ENCODE results near the gene RNF220. TPM values are rescaled to one million over a fixed set of nuclear protein-coding genes. Genes with fewer than 3 reads are reported as not detected.

RNF220 gene
- total RNA-seq, 1 experiment from 2014 or later = 66.6 TPM

- CTCF ChIA-PET = no interaction called here
- Histone ChIP-seq H3K27me3 (ENCODE audit: low read length) (0 out of 2 replicates have a peak, but pooled peaks cover 4% of the 10 kb centered on the region), H3K79me2 (ENCODE audit: low read length) (no peaks in the 10 kb centered on the region), H3K36me3 (ENCODE audit: low read depth, low read length) (no peaks in the 10 kb centered on the region), H2AFZ (ENCODE audit: low read length) (no peak overlapping the region), H4K20me1 (ENCODE audit: low read length) (no peaks in the 10 kb centered on the region), H3F3A (ENCODE audit: low read length, unreplicated experiment) (no peaks in the 10 kb centered on the region), H3K4me2 (ENCODE audit: low read length) (no peak overlapping the region), H3K4me1 (ENCODE audit: insufficient read depth, low read length) (no peaks in the 10 kb centered on the region), H3K4me3 (ENCODE audit: low read length) (no peak overlapping the region), H3K9ac (ENCODE audit: low read length) (no peak overlapping the region), H3K9me3 (ENCODE audit: low read length) (no peaks in the 10 kb centered on the region), H3K9me2 (replicated peaks; ENCODE audit: low read length) (no peaks in the 10 kb centered on the region), H3K27ac (ENCODE audit: low read length) (no peak overlapping the region)
- BruUV-seq (replicated peaks) = no TSS peak
- POLR2A ChIA-PET (ENCODE audit: unreplicated experiment) = no interaction called here
- no peak for TF ChIP-seq EZH2phosphoT487 (IDR thresholded peaks at IDR 0.05; ENCODE audit: borderline replicate concordance, low read length)
- ATAC-seq (no peak), DNase-seq (no peak)
- intact Hi-C loops (cut with micrococcal nuclease) = no loop called here
These were observed 10.0 kb downstream of the RNF220 start for GRCh38 chr1:44415013-44415412.

GRCh38 chr1:44416408-44416807, 11.4 kb downstream of the RNF220 start:
- CTCF ChIA-PET = no interaction called here

GRCh38 chr1:44417351-44418021, 12.4 kb downstream of the RNF220 start:
- no peak for TF ChIP-seq EZH2 (IDR thresholded peaks at IDR 0.05; ENCODE audit: low read length, unreplicated experiment)
- TF ChIP-seq CTCF (conservative IDR thresholded peaks at IDR 0.05; ENCODE audit: low read depth, low read length) = no peak
- no peak for TF ChIP-seq EZH2phosphoT487 (IDR thresholded peaks at IDR 0.05; ENCODE audit: borderline replicate concordance, low read length)
- BruUV-seq (replicated peaks) = no TSS peak
- Histone ChIP-seq H3K9ac (ENCODE audit: low read length) (no peak overlapping the region), H3K9me2 (replicated peaks; ENCODE audit: low read length) (no peaks in the 10 kb centered on the region), H3K4me1 (ENCODE audit: insufficient read depth, low read length) (no peaks in the 10 kb centered on the region), H3K9me3 (ENCODE audit: low read length) (no peaks in the 10 kb centered on the region), H3K27ac (ENCODE audit: low read length) (no peak overlapping the region), H3K36me3 (ENCODE audit: low read depth, low read length) (no peaks in the 10 kb centered on the region), H3K27me3 (ENCODE audit: low read length) (0 out of 2 replicates have a peak, but pooled peaks cover 4% of the 10 kb centered on the region), H3K79me2 (ENCODE audit: low read length) (no peaks in the 10 kb centered on the region), H3K4me3 (ENCODE audit: low read length) (no peak overlapping the region), H2AFZ (ENCODE audit: low read length) (no peak overlapping the region), H3K4me2 (ENCODE audit: low read length) (no peak overlapping the region), H3F3A (ENCODE audit: low read length, unreplicated experiment) (no peaks in the 10 kb centered on the region), H4K20me1 (ENCODE audit: low read length) (no peaks in the 10 kb centered on the region)
- intact Hi-C loops (cut with micrococcal nuclease) = no loop called here
- ChIA-PET POLR2A (ENCODE audit: unreplicated experiment) (no interaction called here), CTCF (no interaction called here)
- DNase-seq = no peak
- ATAC-seq = no peak

More at GRCh38 chr1:44416408-44416807, 11.4 kb downstream of the RNF220 start:
- Histone ChIP-seq H3K9me3 (ENCODE audit: low read length) (no peaks in the 10 kb centered on the region), H3K9ac (ENCODE audit: low read length) (no peak overlapping the region), H3K36me3 (ENCODE audit: low read depth, low read length) (no peaks in the 10 kb centered on the region), H3F3A (ENCODE audit: low read length, unreplicated experiment) (no peaks in the 10 kb centered on the region), H3K9me2 (replicated peaks; ENCODE audit: low read length) (no peaks in the 10 kb centered on the region), H3K27me3 (ENCODE audit: low read length) (0 out of 2 replicates have a peak, but pooled peaks cover 4% of the 10 kb centered on the region), H3K4me2 (ENCODE audit: low read length) (no peak overlapping the region), H3K4me3 (ENCODE audit: low read length) (no peak overlapping the region), H2AFZ (ENCODE audit: low read length) (no peak overlapping the region), H3K4me1 (ENCODE audit: insufficient read depth, low read length) (no peaks in the 10 kb centered on the region), H3K27ac (ENCODE audit: low read length) (no peak overlapping the region), H3K79me2 (ENCODE audit: low read length) (no peaks in the 10 kb centered on the region), H4K20me1 (ENCODE audit: low read length) (no peaks in the 10 kb centered on the region)
- ATAC-seq = no peak
- POLR2A ChIA-PET (ENCODE audit: unreplicated experiment) = no interaction called here
- TF ChIP-seq EZH2phosphoT487 (IDR thresholded peaks at IDR 0.05; ENCODE audit: borderline replicate concordance, low read length) (no peak), CTCF (conservative IDR thresholded peaks at IDR 0.05; ENCODE audit: low read depth, low read length) (no peak), EZH2 (IDR thresholded peaks at IDR 0.05; ENCODE audit: low read length, unreplicated experiment) (no peak)
- no TSS peak for BruUV-seq (replicated peaks)
- no peak for DNase-seq
- intact Hi-C loops (cut with micrococcal nuclease) = no loop called here
